Fibroblast of the aortic adventitia (primary cell): ENCODE data around the gene ARSA. TPM values are rescaled to one million over a fixed set of nuclear protein-coding genes. Genes with fewer than 3 reads are reported as not detected.

ENCODE experiments used
- DNase-seq: peaks from one replicate; pipeline ENCODE4 v3.0.0-alpha.2; 2010; ENCODE audit warnings: low read depth
- H3K4me3 ChIP-seq: 2 replicates; pipeline ENCODE4 v1.5.1; 2011; ENCODE audit warnings: low read depth, mild to moderate bottlenecking, control low read depth, low read length, moderate library complexity
- total RNA-seq: library from RNA; depleted of rRNA; stranded (reverse); fragments of >200 nt; gene quantifications from 2 replicates; pipeline ENCODE4 v1.2.3, GENCODE V29; 2012; ENCODE audit warnings: low replicate concordance
- TF ChIP-seq, protein P1 (sequence below): IDR thresholded peaks from 2 replicates; pipeline ENCODE4 v1.5.1; 2011; ENCODE audit warnings: mild to moderate bottlenecking, low read length, control low read depth, inconsistent platforms; ENCODE audit not compliant: insufficient read depth

ARSA gene
- total RNA-seq, 1 donor, result 21.9 TPM

DNA sequence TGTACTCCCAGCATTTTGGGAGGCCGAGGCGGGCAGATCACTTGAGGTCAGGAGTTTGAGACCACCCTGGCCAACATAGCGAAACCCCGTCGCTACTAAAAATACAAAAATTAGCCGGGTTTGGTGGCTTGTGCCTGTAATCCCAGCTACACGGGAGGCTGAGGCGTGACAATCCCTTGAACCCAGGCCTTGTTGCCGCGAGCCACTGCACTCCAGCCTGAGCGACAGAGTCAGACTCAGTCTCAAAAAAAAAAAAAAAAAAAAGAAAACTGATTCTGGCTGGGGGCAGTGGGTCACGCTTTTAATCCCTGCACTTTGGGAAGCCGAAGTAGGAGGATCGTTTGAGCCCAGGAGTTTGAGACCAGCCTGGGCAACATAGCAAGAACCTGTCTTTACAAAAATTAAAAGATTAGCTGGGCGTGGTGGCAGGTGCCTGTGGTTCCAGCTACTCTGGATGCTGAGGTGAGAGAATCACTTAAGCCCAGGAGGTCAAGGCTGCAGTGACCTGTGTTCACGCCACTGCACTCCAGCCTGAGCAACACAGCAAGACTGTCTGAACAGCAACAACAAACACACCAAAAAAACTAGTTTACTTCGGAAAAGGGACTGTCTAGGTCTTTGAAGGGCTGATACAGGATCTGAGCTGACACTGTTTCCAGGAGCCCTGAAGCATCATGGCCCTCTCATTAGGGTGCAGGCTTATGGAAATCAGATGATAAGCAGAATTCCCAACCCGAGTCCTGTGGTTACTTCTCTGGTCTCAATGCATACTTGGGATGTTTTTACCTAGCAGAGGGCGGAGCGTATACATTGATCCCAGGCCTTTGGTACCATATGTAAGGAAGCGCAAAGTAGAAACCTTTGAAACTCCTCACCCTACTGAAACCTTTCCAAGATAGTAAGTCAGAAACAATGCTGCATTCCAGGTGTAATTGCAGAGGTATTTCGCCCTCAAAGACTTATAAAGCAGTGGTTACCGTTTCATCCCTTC lies 43.6 kb downstream of the ARSA start:
- DNase-seq, result no peak
- H3K4me3 ChIP-seq, result no peak overlapping the region
- TF ChIP-seq, protein P1, sequence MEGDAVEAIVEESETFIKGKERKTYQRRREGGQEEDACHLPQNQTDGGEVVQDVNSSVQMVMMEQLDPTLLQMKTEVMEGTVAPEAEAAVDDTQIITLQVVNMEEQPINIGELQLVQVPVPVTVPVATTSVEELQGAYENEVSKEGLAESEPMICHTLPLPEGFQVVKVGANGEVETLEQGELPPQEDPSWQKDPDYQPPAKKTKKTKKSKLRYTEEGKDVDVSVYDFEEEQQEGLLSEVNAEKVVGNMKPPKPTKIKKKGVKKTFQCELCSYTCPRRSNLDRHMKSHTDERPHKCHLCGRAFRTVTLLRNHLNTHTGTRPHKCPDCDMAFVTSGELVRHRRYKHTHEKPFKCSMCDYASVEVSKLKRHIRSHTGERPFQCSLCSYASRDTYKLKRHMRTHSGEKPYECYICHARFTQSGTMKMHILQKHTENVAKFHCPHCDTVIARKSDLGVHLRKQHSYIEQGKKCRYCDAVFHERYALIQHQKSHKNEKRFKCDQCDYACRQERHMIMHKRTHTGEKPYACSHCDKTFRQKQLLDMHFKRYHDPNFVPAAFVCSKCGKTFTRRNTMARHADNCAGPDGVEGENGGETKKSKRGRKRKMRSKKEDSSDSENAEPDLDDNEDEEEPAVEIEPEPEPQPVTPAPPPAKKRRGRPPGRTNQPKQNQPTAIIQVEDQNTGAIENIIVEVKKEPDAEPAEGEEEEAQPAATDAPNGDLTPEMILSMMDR, result no peak

GRCh38 chr22:50583294-50583861 lies 44.6 kb downstream of the ARSA start:
- peak overlapping the region; percentile 87 for H3K4me3 ChIP-seq
- DNase-seq, result no peak
- TF ChIP-seq, protein P1, result peak; percentile 28

- peak; percentile 95 for DNase-seq
- TF ChIP-seq, protein P1, result no peak
- peak within 1 kb of the TSS; percentile 89 for H3K4me3 ChIP-seq
These were observed 45.3 kb downstream of the ARSA start, which contains the start of gene CHKB for GRCh38 chr22:50582493-50583293. CHKB (minus strand) TSS chr22:50582849; CDS start chr22:50582781, 68 bp downstream.

DNA sequence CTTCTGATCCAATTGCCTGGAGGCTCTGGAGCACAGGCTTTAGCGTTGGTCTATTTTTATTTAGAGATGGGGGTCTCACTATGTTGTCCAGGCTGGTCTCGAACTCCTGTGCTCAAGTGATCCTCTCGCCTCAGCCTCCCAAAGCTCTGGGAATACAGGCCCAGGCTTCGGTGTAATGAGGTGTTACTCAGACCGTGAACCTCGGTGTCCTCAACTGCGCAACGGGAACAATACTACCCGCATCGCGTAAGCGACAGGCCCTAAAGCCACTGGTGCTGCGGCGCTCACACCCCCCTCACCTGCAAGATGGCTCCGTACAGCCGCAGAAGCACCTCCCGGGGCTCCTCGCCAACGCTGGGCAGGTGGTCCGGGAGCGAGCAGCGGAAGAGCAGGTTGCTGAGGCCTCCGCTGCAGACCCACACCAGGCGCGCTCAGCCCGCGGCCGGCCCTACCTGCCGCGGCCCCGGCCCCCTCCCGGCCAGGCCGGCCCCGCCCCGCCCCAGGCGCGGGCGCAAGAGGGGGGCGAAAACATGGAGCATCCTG lies 45.9 kb downstream of the ARSA start:
- H3K4me3 ChIP-seq, result peak overlapping the region; percentile 89
- peak; percentile 13 for DNase-seq
- TF ChIP-seq, protein P1, result no peak

DNA sequence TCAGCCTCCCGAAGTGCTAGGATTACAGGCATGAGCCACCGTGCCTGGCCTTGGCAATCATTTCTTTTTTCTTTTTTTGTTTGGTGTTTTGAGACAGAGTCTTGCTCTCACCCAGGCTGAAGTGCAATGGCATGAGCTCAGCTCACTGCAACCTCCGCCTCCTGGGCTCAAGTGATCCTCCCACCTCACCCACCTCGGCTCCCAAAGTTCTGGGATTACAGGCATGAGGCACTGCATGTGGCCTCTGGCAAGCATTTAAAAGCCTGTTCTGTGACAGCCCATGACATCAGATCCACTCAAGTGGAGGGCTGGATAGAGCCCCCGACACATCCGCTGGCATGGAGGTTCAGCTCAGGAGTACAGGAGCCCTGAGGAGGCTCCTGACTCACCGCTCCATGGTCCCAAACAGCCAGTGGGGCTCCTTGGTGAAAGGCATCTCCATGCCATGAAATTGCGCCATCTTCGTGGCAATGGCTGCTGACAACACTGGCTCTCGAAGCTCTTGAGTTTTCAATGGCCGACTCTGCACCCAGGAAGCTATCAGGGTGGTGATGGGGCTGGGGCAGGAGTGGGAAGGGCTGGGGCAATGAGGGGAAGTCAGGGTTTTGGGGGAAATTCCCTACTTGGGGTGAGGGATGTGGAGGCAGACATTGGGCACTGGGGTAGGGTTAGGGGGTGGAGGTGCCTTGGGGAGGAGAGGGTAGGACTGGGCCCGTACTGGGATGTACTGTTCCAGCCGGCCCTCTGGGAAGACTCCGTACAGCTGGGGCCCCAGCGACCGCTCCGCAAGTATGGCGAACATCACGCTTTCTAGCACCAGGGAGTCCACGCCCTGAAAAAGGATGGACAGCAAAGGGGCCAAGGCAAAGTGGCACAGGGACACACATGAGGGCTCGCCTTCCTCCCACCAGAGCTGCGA lies 46.7 kb downstream of the ARSA start:
- TF ChIP-seq, protein P1, result no peak
- H3K4me3 ChIP-seq, result peak overlapping the region; percentile 89
- DNase-seq, result no peak
